HL-60/S4 treated with retinoic acid at 250 ng/mL for 4 days and 3 days (cell line): ENCODE data around the gene CNGB1.
"Not testable (repeated sequence)": the region's sequence is repeated elsewhere in the genome, so short reads cannot be mapped to it uniquely, and the experiment has no call there.

ENCODE experiments used
- in situ Hi-C: fragments of 300-500 bp; cut with MboI; formaldehyde crosslinking; loops from 2 replicates; pipeline ENCODE4 v1.7.0; 2022; ENCODE audit warnings: low sequenced_read_pairs

Gene CNGB1

GRCh38 chr16:57938484-57938883, 32.4 kb downstream of the CNGB1 start:
- in situ Hi-C loops, result no loop called here

- in situ Hi-C loops, result no loop called here
These were observed 33.1 kb downstream of the CNGB1 start for GRCh38 chr16:57937861-57938260.

GRCh38 chr16:57935904-57936303, 35.0 kb downstream of the CNGB1 start:
- in situ Hi-C loops, result no loop called here

GRCh38 chr16:57930533-57930932, 40.4 kb downstream of the CNGB1 start:
- in situ Hi-C loops, result no loop called here

GRCh38 chr16:57929250-57929649, 41.7 kb downstream of the CNGB1 start:
- in situ Hi-C loops, result no loop called here

GRCh38 chr16:57926041-57926440, 44.9 kb downstream of the CNGB1 start:
- in situ Hi-C loops, result no loop called here

- in situ Hi-C loops, result no loop called here
These were observed 45.6 kb downstream of the CNGB1 start for GRCh38 chr16:57925310-57925709.

- in situ Hi-C loops, result no loop called here
These were observed 46.4 kb downstream of the CNGB1 start for GRCh38 chr16:57924514-57924913.

- in situ Hi-C loops, result no loop called here
These were observed 47.1 kb downstream of the CNGB1 start for GRCh38 chr16:57923841-57924240.

- in situ Hi-C loops, result no loop called here
These were observed 47.5 kb downstream of the CNGB1 start for GRCh38 chr16:57923418-57923817.

- in situ Hi-C loops, result no loop called here
These were observed 50.1 kb downstream of the CNGB1 start for GRCh38 chr16:57920880-57921229.

- in situ Hi-C loops, result no loop called here
These were observed 50.6 kb downstream of the CNGB1 start for GRCh38 chr16:57920215-57920879.

- in situ Hi-C loops, result no loop called here
These were observed 51.9 kb downstream of the CNGB1 start for GRCh38 chr16:57918994-57919393.

GRCh38 chr16:57918444-57918843, 52.5 kb downstream of the CNGB1 start:
- in situ Hi-C loops, result no loop called here

- in situ Hi-C loops, result not testable (repeated sequence)
These were observed 53.0 kb downstream of the CNGB1 start for GRCh38 chr16:57917929-57918328.

GRCh38 chr16:57917489-57917888, 53.4 kb downstream of the CNGB1 start:
- in situ Hi-C loops, result not testable (repeated sequence)

- in situ Hi-C loops, result no loop called here
These were observed 54.0 kb downstream of the CNGB1 start for GRCh38 chr16:57916735-57917438.

- in situ Hi-C loops, result no loop called here
These were observed 55.0 kb downstream of the CNGB1 start for GRCh38 chr16:57915811-57916488.

GRCh38 chr16:57915267-57915666, 55.7 kb downstream of the CNGB1 start:
- in situ Hi-C loops, result no loop called here

- in situ Hi-C loops, result no loop called here
These were observed 56.4 kb downstream of the CNGB1 start for GRCh38 chr16:57914244-57915173.
